CD4-positive, alpha-beta memory T cell (primary cell): ENCODE measurements around the gene MIPEP. TPM values are rescaled to one million over a fixed set of nuclear protein-coding genes. Genes with fewer than 3 reads are reported as not detected.

Experiments
- CTCF ChIA-PET: fragments of 350-600 bp; sonication (Branson Sonifier 250); formaldehyde crosslinking; loops from one replicate; lab custom pipeline; 2021; ENCODE audit warnings: inconsistent platforms; ENCODE audit not compliant: partially characterized antibody; lab: Charles Lee
- POLR2A ChIA-PET: fragments of 350-600 bp; sonication (Branson Sonifier 250); formaldehyde crosslinking; loops from one replicate; lab custom pipeline; 2021; ENCODE audit not compliant: partially characterized antibody; lab: Charles Lee
- DNase-seq, 5 donors: peaks; one replicate each; pipeline versions ENCODE4 v3.0.0 to v3.0.0-alpha.2; 2020 to 2022; ENCODE audit warnings: mixed read lengths in 1 of 5
- H3K27ac ChIP-seq: one replicate; pipeline ENCODE4 v1.7.0; 2013; ENCODE audit warnings: low read depth, low read length
- H3K27me3 ChIP-seq: 2 replicates; pipeline ENCODE4 v1.7.0; 2013; ENCODE audit warnings: mild to moderate bottlenecking, low read length, moderate library complexity; ENCODE audit not compliant: insufficient read depth
- H3K36me3 ChIP-seq: 2 replicates; pipeline ENCODE4 v1.7.0; 2013; ENCODE audit warnings: mild to moderate bottlenecking, low read length, moderate library complexity; ENCODE audit not compliant: insufficient read depth
- H3K4me1 ChIP-seq: 2 replicates; pipeline ENCODE4 v1.7.0; 2013; ENCODE audit warnings: mild to moderate bottlenecking, low read length, moderate library complexity; ENCODE audit not compliant: insufficient read depth
- H3K4me3 ChIP-seq, 2 donors: one replicate each; pipeline ENCODE4 v1.7.0; 2013; ENCODE audit warnings: low read length in 2 of 2, mild to moderate bottlenecking in 1 of 2
- H3K9me3 ChIP-seq, 2 donors: one replicate each; pipeline ENCODE4 v1.7.0; 2013; ENCODE audit warnings: low read length in 2 of 2, control low read depth in 1 of 2; ENCODE audit not compliant: control insufficient read depth in 1 of 2
- H3K27ac Mint-ChIP-seq, 7 donors: one replicate each; pipeline ENCODE4 v1.8.0; 2020 to 2021; ENCODE audit warnings: mixed read lengths in 7 of 7, mild to moderate bottlenecking in 6 of 7, inconsistent platforms in 3 of 7, moderate library complexity in 3 of 7
- H3K27me3 Mint-ChIP-seq, 2 donors: one replicate each; pipeline ENCODE4 v1.8.0; 2020 to 2021; ENCODE audit warnings: mixed read lengths in 2 of 2
- H3K36me3 Mint-ChIP-seq, 2 donors: one replicate each; pipeline ENCODE4 v1.8.0; 2020 to 2021; ENCODE audit warnings: mixed read lengths in 2 of 2, inconsistent platforms in 1 of 2, mild to moderate bottlenecking in 1 of 2
- H3K4me1 Mint-ChIP-seq, 4 donors: one replicate each; pipeline ENCODE4 v1.8.0; 2020 to 2021; ENCODE audit warnings: mixed read lengths in 4 of 4, mild to moderate bottlenecking in 1 of 4
- H3K4me3 Mint-ChIP-seq, 8 donors: one replicate each; pipeline ENCODE4 v1.8.0; 2020 to 2021; ENCODE audit warnings: mixed read lengths in 8 of 8, mild to moderate bottlenecking in 7 of 8, moderate library complexity in 6 of 8, inconsistent platforms in 3 of 8
- H3K9me3 Mint-ChIP-seq, 8 donors: one replicate each; pipeline ENCODE4 v1.8.0; 2020 to 2021; ENCODE audit warnings: mixed read lengths in 8 of 8, mild to moderate bottlenecking in 5 of 8, inconsistent platforms in 3 of 8, moderate library complexity in 1 of 8
- intact Hi-C: fragments of 100-400 bp; cut with micrococcal nuclease; formaldehyde crosslinking; loops from one replicate; pipeline ENCODE4 v1.15.1; 2023
- polyA plus RNA-seq, 2 donors: library from polyadenylated mRNA; unstranded; fragments of 300-500 nt; fragmentation: Illumina TruSeq; gene quantifications; one replicate each; pipeline ENCODE4 v1.2.3, GENCODE V29; 2021
- total RNA-seq, 2 experiments: library from RNA; stranded (reverse); gene quantifications; one replicate each; pipeline ENCODE4 v1.2.3, GENCODE V29; 2021

Gene MIPEP
- total and polyA plus RNA-seq, 4 experiments from 2014 or later, result 8.8 to 16.4 (median 12.2) TPM

- intact Hi-C loops, result loop anchor here (5.0 kb wide), 1 partner anchor 323 kb away; no protein-coding TSS in a partner anchor
- Histone ChIP-seq H3K4me3 (no peak overlapping the region), H3K27me3 (no peaks in the 10 kb centered on the region), H3K36me3 (no peaks in the 10 kb centered on the region), H3K9me3 (no peaks in the 10 kb centered on the region), H3K4me1 (no peaks in the 10 kb centered on the region), H3K27ac (no peak overlapping the region)
- no peaks in the 10 kb centered on the region for H3K9me3 Mint-ChIP-seq
- no peak for DNase-seq
- POLR2A ChIA-PET, result no interaction called here
- H3K36me3 Mint-ChIP-seq, result peaks cover 29 to 41% of the 10 kb centered on the region in 2 donors
- H3K27ac Mint-ChIP-seq, result no peak overlapping the region
- CTCF ChIA-PET, result interaction anchor here (0.9 kb wide), 1 partner anchor 12 kb away, joined by 3 read pairs; no protein-coding TSS in a partner anchor
- H3K4me3 Mint-ChIP-seq, result no peak overlapping the region
- H3K4me1 Mint-ChIP-seq, result peaks cover 5 to 16% (median 10%) of the 10 kb centered on the region in 4 donors
- no peaks in the 10 kb centered on the region for H3K27me3 Mint-ChIP-seq
These were observed 44.0 kb downstream of the MIPEP start for GRCh38 chr13:23845105-23845725.

- Mint-ChIP-seq H3K9me3 (no peaks in the 10 kb centered on the region), H3K27ac (peak overlapping the region in 4 of 7 donors; percentile 43 to 75 (median 66)), H3K36me3 (peaks cover 30 to 43% of the 10 kb centered on the region in 2 donors), H3K27me3 (no peaks in the 10 kb centered on the region), H3K4me3 (peak overlapping the region in 1 of 8 donors; percentile 21), H3K4me1 (peaks cover 5 to 16% (median 10%) of the 10 kb centered on the region in 4 donors)
- CTCF ChIA-PET, result interaction anchor here (0.9 kb wide), 1 partner anchor 13 kb away, joined by 3 read pairs; no protein-coding TSS in a partner anchor
- Histone ChIP-seq H3K4me1 (no peaks in the 10 kb centered on the region), H3K27me3 (no peaks in the 10 kb centered on the region), H3K4me3 (no peak overlapping the region), H3K27ac (no peak overlapping the region), H3K9me3 (no peaks in the 10 kb centered on the region), H3K36me3 (no peaks in the 10 kb centered on the region)
- no peak for DNase-seq
- intact Hi-C loops, result no loop called here
- POLR2A ChIA-PET, result no interaction called here
These were observed 45.1 kb downstream of the MIPEP start for GRCh38 chr13:23844132-23844531.

- no peaks in the 10 kb centered on the region for H3K9me3 ChIP-seq
- H3K4me3 ChIP-seq, result no peak overlapping the region
- DNase-seq, result no peak
- H3K27ac ChIP-seq, result no peak overlapping the region
- H3K27me3 ChIP-seq, result no peaks in the 10 kb centered on the region
- no peaks in the 10 kb centered on the region for H3K36me3 ChIP-seq
- H3K27me3 Mint-ChIP-seq, result no peaks in the 10 kb centered on the region
- H3K4me1 ChIP-seq, result no peaks in the 10 kb centered on the region
- H3K9me3 Mint-ChIP-seq, result no peaks in the 10 kb centered on the region
- ChIA-PET POLR2A (no interaction called here), CTCF (no interaction called here)
- H3K36me3 Mint-ChIP-seq, result peaks cover 31 to 45% of the 10 kb centered on the region in 2 donors
- peaks cover 5 to 13% (median 10%) of the 10 kb centered on the region in 4 donors for H3K4me1 Mint-ChIP-seq
- peak overlapping the region in 1 of 7 donors; percentile 71 for H3K27ac Mint-ChIP-seq
- H3K4me3 Mint-ChIP-seq, result peak overlapping the region in 1 of 8 donors; percentile 41
- intact Hi-C loops, result no loop called here
These were observed 45.8 kb downstream of the MIPEP start for GRCh38 chr13:23843436-23843835.

- Histone ChIP-seq H3K4me1 (no peaks in the 10 kb centered on the region), H3K36me3 (no peaks in the 10 kb centered on the region), H3K9me3 (no peaks in the 10 kb centered on the region), H3K27ac (no peak overlapping the region), H3K4me3 (no peak overlapping the region), H3K27me3 (no peaks in the 10 kb centered on the region)
- CTCF ChIA-PET, result no interaction called here
- POLR2A ChIA-PET, result no interaction called here
- H3K4me1 Mint-ChIP-seq, result peaks cover 5 to 11% (median 10%) of the 10 kb centered on the region in 4 donors
- intact Hi-C loops, result no loop called here
- DNase-seq, result no peak
- H3K4me3 Mint-ChIP-seq, result no peak overlapping the region
- H3K36me3 Mint-ChIP-seq, result peaks cover 23 to 41% of the 10 kb centered on the region in 2 donors
- H3K9me3 Mint-ChIP-seq, result no peaks in the 10 kb centered on the region
- H3K27ac Mint-ChIP-seq, result peak overlapping the region in 1 of 7 donors; percentile 9
- H3K27me3 Mint-ChIP-seq, result no peaks in the 10 kb centered on the region
These were observed 46.8 kb downstream of the MIPEP start for GRCh38 chr13:23842406-23842805.

GRCh38 chr13:23833733-23834611 lies 55.2 kb downstream of the MIPEP start:
- no peak overlapping the region for H3K27ac Mint-ChIP-seq
- H3K4me1 Mint-ChIP-seq, result peaks cover 0 to 3% (median under 1%) of the 10 kb centered on the region in 4 donors
- no peak for DNase-seq
- H3K27ac ChIP-seq, result no peak overlapping the region
- no peaks in the 10 kb centered on the region for H3K4me1 ChIP-seq
- intact Hi-C loops, result no loop called here
- H3K4me3 ChIP-seq, result no peak overlapping the region
- H3K36me3 Mint-ChIP-seq, result peaks cover 24 to 37% of the 10 kb centered on the region in 2 donors
- POLR2A ChIA-PET, result no interaction called here
- no peaks in the 10 kb centered on the region for H3K27me3 ChIP-seq
- CTCF ChIA-PET, result no interaction called here
- H3K9me3 Mint-ChIP-seq, result no peaks in the 10 kb centered on the region
- no peaks in the 10 kb centered on the region for H3K36me3 ChIP-seq
- no peak overlapping the region for H3K4me3 Mint-ChIP-seq
- no peaks in the 10 kb centered on the region for H3K9me3 ChIP-seq
- no peaks in the 10 kb centered on the region for H3K27me3 Mint-ChIP-seq

GRCh38 chr13:23828866-23829265 lies 60.3 kb downstream of the MIPEP start:
- Histone ChIP-seq H3K27ac (no peak overlapping the region), H3K4me3 (no peak overlapping the region), H3K27me3 (no peaks in the 10 kb centered on the region), H3K9me3 (no peaks in the 10 kb centered on the region), H3K4me1 (no peaks in the 10 kb centered on the region), H3K36me3 (no peaks in the 10 kb centered on the region)
- ChIA-PET POLR2A (no interaction called here), CTCF (no interaction called here)
- H3K4me1 Mint-ChIP-seq, result peaks cover 0 to 3% (median under 1%) of the 10 kb centered on the region in 4 donors
- H3K27me3 Mint-ChIP-seq, result no peaks in the 10 kb centered on the region
- DNase-seq, result no peak
- intact Hi-C loops, result no loop called here
- H3K4me3 Mint-ChIP-seq, result no peak overlapping the region
- H3K9me3 Mint-ChIP-seq, result peaks cover 0 to 11% (median 0%) of the 10 kb centered on the region in 8 donors
- H3K36me3 Mint-ChIP-seq, result peaks cover 23 to 40% of the 10 kb centered on the region in 2 donors
- H3K27ac Mint-ChIP-seq, result no peak overlapping the region

GRCh38 chr13:23828086-23828485 lies 61.1 kb downstream of the MIPEP start:
- H3K27me3 ChIP-seq, result no peaks in the 10 kb centered on the region
- POLR2A ChIA-PET, result no interaction called here
- no peaks in the 10 kb centered on the region for H3K4me1 ChIP-seq
- H3K9me3 ChIP-seq, result no peaks in the 10 kb centered on the region
- no peak for DNase-seq
- H3K27me3 Mint-ChIP-seq, result no peaks in the 10 kb centered on the region
- H3K4me3 Mint-ChIP-seq, result no peak overlapping the region
- CTCF ChIA-PET, result no interaction called here
- H3K27ac Mint-ChIP-seq, result no peak overlapping the region
- H3K4me1 Mint-ChIP-seq, result peaks cover 0 to 3% (median under 1%) of the 10 kb centered on the region in 4 donors
- H3K27ac ChIP-seq, result no peak overlapping the region
- H3K9me3 Mint-ChIP-seq, result peaks cover 0 to 11% (median 0%) of the 10 kb centered on the region in 8 donors
- intact Hi-C loops, result no loop called here
- no peaks in the 10 kb centered on the region for H3K36me3 ChIP-seq
- no peak overlapping the region for H3K4me3 ChIP-seq
- H3K36me3 Mint-ChIP-seq, result peaks cover 25 to 36% of the 10 kb centered on the region in 2 donors
